Breast epithelium (tissue), 3 donors: Measurements from ENCODE around the gene SHANK2. TPM values are rescaled to one million over a fixed set of nuclear protein-coding genes. Genes with fewer than 3 reads are reported as not detected.

Experiments
- total RNA-seq, 3 donors: library from RNA; depleted of rRNA; stranded (reverse); fragments of >200 nt; gene quantifications; one replicate each; pipeline ENCODE4 v1.1.0, GENCODE V29; 2016

SHANK2 gene
- total RNA-seq, 3 donors from 2014 or later = 1.3 to 38.8 (median 33.1) TPM

Other genes with a start within 250 kb of the SHANK2 start
- gene DHCR7, start 195.8 kb upstream of the SHANK2 start, total RNA-seq = 10 to 100 TPM; 14.7 to 31.7 (median 25.2) TPM
- 10 to 100 TPM; 58.6 to 83.6 (median 70.5) TPM for gene NADSYN1, start 200.6 kb upstream of the SHANK2 start, total RNA-seq